Activated naive CD8-positive, alpha-beta T cell treated with anti-CD3 and anti-CD28 coated beads, Interleukin-2, amount 50 U/mL, for 16 hours (primary cell): ENCODE measurements around the gene PICK1.
"Not testable (repeated sequence)": the region's sequence is repeated elsewhere in the genome, so short reads cannot be mapped to it uniquely, and the experiment has no call there.

Experiments
- DNase-seq: peaks from one replicate; pipeline ENCODE4 v3.0.0-alpha.2; 2020; ENCODE audit warnings: low read depth, low spot score

Gene PICK1

DNA sequence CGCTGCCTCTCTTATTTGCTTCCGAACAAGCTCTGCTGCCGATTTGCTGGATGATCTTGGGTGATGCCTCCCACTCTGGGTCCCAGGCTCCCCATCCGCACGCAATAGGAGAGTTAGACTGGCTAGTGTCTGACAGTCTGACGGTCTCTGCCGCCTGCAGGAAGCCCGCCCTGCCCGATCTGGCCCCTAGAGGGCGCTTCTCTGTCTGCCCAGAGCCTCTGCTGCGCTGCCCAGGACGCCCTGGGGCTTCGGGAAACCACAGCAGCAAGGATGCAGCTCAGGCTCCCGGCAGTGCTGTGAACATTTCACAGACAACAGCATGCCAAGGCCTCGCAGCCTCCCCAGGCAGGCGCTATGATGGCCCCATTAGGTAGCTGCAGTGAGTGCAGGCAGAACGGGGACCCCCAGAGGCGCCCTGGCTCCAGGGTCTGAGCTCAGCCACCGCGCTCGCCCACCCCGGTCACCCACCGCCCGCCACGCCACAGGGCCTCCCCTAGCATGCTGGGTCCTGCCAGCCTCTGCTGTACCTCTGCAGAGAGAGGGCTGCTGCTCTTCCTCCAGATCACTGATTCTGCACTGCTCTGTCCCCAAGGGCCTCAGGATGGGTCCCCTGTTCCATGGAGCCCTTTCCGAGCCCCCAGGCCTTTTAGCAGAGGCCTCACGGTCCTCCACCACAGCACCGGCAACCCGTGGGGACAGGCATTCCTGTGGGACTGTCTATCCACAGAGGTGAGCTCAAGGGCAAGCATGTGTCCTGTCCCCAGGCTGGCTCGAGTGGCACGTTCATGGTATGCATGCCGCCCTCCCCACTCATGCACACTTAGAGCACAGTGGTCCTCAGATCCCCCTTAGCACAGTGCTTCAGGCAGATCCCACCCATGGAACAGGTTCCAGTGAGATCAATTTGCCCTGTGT, 57.5 kb downstream of the PICK1 start:
- DNase-seq = peak; percentile 39

DNA sequence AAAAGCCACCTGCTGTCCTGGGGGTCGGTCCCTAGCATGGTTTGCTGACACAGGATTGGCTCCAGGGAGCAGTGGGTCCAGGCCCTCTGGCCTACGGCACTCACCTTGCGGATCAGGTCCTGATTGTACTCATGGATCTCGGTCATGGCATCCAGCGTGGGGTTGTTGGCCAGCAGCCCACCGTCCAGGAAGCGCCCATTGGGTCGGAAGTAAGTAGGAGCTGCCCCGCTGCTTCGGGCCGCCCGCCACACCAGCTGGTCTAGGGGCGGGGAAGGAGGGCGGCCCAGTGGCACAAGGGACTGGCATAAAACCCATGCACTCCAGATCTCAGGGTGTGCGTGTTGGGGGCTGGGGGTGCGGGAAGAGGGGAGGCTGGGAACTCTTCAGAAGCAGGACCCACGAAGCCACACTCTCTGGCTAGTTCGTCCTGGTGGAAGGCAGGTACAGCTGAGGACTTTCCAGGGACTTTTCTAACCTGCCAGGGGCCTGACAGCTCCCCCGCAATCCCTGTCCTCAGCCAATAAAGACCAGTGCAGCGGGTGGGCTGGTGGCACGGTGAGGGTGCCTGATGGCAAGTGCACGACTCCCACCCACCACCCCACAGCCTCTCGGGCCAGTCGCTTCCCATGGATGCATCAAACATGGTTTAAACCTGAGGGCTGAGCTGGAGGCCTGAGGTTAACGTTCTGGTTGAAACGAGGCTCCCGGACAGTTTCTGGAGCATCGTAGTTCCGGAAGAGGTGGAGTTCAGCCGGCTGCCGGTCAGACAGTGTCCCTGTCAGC, 58.4 kb downstream of the PICK1 start:
- DNase-seq = no peak

DNA sequence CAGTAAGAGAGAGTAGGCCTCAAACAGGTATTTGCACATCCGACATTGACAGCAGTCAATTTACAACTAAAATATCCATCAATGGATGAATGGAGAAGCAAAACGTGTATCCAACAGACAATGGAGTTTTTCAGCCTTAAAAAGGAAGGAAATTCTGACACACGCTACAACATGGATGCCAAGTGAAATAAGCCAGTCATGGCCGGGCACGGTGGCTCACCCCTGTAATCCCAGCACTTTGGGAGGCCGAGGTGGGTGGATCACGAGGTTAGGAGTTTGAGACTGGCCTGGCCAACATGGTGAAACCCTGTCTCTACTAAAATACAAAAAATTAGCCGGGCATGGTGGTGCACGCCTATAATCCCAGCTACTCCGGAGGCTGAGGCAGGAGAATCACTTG, 60.4 kb downstream of the PICK1 start:
- not testable (repeated sequence) for DNase-seq

DNA sequence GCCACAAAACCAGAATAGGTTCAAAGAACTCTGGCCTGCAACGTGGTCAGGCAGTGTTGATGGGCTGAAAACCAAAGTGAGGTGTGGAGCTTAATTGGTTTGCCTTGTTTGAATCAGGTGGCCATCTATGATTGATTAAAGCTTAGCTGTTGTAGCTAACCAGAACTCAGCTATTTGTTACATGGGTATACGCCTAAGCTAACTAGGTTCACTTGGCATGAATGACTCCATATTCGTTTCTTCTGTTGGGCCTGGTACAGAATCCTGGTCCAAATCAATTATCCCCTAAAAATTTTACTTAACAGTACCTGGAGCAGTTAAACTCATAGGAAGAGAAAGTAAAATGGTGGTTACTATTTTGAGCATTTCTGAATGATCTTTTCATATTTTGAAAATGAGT, 61.0 kb downstream of the PICK1 start:
- DNase-seq = no peak

DNA sequence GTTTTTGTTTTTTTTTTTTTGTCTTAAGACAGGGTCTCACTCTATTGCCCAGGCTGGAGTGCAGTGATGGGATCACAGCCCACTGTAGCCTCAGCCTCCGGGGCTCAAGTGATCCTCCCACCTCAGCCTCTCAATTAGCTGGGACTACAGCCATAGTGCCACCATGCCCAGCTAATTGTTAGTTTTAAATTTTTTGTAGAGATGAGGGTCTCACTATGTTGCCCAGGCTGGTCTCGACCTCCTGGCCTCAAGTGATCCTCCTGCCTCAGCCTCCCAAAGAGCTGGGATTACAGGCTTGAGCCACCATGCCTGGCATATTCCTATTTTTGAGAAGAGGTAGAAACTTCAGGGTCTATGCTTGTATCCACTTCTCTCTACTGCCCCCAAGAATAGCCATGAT, 61.5 kb downstream of the PICK1 start:
- DNase-seq = not testable (repeated sequence)

DNA sequence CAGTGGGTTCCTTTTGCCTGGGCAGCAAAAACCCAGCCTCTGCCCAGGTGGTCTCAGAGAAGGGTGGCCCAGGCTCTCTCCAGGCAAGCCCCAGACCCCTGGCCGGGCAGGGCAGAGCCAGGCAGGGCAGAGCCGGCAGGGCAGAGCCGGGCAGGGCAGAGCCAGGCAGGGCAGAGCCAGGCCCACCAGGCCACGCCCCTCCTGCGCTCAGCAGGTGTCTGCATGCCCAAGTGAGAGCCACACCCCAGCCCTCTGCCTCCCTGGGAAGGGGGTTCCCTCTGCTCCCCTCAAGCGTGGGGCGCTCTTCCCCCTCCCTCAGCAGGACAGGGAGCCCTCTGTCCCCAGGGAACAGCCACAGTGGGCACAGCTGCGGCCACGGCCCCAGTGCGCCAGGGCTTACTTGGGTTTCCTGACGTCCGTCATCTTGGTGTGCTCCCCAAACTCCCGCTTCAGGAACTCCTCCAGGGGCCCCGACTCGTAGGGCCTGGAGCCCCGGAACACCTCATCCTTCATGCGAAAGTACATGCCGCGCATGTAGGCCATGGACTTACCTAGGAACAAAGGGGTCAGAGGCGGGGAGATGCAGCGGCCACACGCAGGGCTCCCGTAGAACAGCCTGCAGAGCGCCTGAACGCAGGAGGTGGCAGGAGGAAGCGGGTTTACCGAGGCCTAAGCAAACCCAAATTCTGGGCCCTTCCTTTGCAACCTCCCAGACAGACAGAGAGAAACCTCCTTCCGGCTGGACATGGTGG, 63.3 kb downstream of the PICK1 start:
- no peak for DNase-seq

DNA sequence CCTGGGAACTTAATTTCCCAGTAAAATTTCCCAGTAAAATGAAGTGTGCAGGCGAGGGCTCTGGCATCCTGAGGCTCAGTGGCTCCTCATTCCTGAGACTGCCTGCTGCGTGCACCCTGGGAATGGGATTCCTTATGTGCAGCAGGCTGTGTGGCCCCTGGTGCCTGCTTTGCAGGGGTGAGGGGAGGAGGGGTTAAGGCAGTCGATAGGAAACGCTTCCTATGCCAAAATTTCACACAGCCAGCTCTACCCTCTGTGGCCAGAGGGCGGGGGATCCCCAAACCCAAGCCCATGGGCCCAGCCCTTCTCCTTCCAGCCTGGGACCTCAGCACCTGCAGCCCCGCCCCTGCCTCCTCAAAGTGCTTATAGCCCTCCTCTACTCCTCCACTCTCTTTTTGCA, 65.4 kb downstream of the PICK1 start:
- DNase-seq = no peak

DNA sequence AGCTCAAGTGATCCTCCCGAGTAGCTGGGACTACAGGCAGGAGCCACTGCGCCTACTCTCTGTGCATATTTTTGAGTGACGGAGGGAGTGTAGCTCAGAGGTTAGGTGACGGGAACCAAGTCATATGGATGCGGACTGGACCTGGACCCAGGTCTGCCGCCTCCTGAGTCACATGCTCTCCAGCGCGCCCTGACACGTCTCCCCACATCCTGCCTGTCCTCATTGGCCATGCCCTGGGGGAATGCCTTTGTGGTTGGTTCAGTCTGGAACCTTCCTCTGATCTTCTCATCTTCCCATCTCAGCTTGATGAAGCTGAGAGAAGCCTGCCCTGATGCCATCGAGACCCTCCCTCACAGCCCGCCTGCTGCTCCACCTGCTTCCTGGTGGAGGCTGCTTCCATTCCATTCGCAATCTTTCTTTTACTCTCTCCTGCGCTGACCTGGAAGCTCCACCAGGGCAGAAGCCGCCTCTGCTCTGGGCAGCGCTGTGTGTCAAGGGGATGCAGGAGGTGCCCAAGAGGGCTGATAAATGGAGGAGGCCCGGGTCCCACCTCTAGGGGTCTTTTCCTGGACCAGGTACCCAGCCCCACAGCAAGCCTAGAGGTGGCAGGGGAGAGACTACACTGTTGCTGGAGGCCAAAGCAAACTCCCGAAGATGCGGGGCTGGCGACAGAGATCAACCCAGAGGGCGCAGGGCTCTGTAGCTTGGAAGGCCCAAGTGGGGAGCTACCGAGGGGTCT, 67.2 kb downstream of the PICK1 start:
- DNase-seq = no peak

DNA sequence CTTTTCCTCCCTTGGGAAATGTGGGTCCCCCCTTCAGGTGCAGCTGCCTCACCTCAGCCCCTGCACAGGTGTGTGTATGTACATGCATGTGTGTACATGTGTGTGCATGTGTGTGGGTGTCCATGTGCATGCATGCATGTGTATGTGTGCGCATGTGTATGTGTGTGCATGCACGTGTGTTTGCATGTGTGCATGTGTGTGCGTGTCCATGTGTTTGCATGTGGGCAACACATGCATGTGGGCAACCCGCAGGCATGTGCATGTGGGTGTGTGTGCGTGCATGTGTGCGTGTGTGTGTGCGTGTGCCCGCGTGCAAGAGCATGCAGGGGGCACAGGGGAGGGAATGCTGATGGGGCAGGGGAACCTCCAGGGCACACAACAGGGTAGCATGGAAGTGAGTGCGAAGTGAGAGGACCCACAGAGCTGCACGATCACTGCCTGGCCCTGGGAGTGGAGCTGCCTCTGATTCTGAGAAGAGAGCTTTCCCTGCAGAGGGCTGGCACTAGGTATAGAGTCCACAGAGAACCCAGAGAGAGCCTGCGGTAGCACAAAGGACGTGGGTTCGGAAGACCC, 67.9 kb downstream of the PICK1 start:
- DNase-seq = no peak
